ENCODE measurements around the gene GJA9.

Gene GJA9

DNA sequence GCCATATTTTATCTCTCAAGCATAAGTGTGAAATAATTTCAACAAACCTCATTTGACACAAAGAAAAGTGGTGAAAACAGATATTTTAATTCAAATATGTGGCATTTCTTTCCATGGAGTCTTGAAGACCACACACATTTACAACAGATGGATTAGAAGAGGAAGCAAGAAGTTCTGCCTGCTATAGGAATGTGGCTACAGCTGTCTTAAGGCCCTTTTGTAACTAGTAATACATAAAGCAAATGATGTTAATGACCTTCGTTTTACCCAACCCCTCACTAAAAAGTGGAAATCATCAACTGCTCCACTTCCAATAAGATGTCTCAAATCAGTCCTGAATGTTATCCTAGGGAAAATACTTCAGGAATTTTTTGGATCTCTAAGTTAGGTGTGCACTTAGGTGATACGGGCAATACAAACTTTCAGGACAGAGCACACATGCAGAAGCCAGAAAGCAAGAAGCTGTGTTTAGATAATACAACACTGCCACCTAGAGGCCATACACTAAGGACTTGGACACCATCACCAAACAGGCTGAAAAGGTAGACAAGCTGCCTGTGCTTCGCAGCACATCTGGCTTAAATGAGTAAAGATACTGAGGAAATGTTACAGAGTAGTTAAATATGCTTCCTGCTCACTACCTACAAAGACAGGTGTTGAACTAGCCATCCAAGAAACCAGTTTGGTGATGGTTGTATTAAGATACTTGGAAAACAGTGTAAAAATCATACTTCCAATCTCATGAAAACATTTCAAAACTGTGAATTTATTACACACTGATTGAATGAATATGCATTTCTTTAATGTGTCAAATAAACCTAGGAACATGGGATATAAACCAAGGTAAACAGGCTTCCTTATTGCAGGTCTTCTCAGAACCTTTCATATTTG is 46.2 kb downstream of the GJA9 start:
- Histone ChIP-seq H3K4me3 (replicated peaks; ENCODE audit: insufficient read depth, low read length) (no peak overlapping the region), H3K27ac (replicated peaks) (peak overlapping the region; percentile 95), H3K27me3 (ENCODE audit: insufficient read depth, poor library complexity, severe bottlenecking) (no peaks in the 10 kb centered on the region)
- DNase-seq (ENCODE audit: low read depth in 1 of 2, low spot score in 1 of 2), result peak; percentile 82 to 87
- TF ChIP-seq, protein P1, sequence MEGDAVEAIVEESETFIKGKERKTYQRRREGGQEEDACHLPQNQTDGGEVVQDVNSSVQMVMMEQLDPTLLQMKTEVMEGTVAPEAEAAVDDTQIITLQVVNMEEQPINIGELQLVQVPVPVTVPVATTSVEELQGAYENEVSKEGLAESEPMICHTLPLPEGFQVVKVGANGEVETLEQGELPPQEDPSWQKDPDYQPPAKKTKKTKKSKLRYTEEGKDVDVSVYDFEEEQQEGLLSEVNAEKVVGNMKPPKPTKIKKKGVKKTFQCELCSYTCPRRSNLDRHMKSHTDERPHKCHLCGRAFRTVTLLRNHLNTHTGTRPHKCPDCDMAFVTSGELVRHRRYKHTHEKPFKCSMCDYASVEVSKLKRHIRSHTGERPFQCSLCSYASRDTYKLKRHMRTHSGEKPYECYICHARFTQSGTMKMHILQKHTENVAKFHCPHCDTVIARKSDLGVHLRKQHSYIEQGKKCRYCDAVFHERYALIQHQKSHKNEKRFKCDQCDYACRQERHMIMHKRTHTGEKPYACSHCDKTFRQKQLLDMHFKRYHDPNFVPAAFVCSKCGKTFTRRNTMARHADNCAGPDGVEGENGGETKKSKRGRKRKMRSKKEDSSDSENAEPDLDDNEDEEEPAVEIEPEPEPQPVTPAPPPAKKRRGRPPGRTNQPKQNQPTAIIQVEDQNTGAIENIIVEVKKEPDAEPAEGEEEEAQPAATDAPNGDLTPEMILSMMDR (IDR thresholded peaks at IDR 0.05; ENCODE audit: insufficient read depth, low read length), result peak; percentile 64
- TF ChIP-seq POLR2AphosphoS5 (IDR thresholded peaks at IDR 0.05; ENCODE audit: low read depth), result no peak

DNA sequence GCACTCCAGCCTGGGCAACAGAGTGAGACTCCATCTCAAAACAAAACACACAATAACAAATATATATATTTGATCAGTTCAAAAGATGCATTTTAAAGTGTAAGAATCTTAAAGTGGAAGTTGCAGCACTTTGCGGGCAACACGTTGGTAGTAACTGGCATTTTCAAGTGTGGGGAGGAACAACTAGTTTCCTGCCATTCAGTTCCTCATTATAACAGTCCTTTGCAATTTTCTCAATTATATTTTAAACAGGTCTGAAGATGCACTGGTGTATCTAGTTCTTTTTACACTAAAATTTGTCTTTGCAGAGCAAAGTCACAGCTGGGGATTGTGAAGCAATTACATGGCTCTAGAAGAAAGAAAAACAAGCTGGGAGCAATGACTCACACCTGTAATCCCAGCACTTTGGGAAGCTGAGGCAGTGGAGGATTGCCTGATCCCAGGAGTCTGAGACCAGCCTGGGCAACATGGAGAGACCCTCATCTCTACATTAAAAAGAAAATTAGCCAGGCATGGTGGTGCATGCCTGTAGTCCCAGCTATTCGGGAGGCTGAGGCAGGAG is 47.1 kb downstream of the GJA9 start:
- DNase-seq (ENCODE audit: low read depth in 1 of 2, low spot score in 1 of 2), result peak; percentile 52 to 77
- peak; percentile 96 for TF ChIP-seq SPI1 (IDR thresholded peaks at IDR 0.05; ENCODE audit: borderline replicate concordance, low read depth)
- no peak; the same call in 1 of the 2 replicates for TF ChIP-seq POLR2AphosphoS5 (IDR thresholded peaks at IDR 0.05; ENCODE audit: low read depth)
- Histone ChIP-seq H3K27ac (replicated peaks) (peak overlapping the region; percentile 95), H3K4me3 (replicated peaks; ENCODE audit: insufficient read depth, low read length) (no peak overlapping the region), H3K27me3 (ENCODE audit: insufficient read depth, poor library complexity, severe bottlenecking) (no peaks in the 10 kb centered on the region)

DNA sequence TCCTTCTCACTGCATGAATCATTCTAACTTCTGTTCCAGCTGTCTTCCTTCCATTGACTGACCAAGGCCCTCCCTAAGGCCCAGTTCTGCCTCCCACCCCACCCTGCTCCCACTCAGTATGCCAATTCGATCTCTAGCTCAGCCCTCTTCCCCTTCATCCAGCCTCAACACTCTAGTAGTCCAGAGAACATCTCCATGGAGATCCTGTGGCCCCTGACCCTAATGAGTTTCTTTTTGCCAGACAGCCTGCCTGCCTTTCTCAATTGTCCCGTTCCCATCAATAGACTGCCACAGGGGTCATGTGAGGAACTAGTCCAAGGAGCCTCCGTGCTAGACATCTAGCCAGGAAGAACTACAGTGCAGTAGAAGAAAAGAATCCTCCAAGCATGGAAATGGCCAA is 48.2 kb downstream of the GJA9 start:
- H3K27ac ChIP-seq (replicated peaks), result peak overlapping the region; percentile 95
- H3K4me3 ChIP-seq (replicated peaks; ENCODE audit: insufficient read depth, low read length), result no peak overlapping the region
- DNase-seq (ENCODE audit: low read depth in 1 of 2, low spot score in 1 of 2), result peak in 1 of 2 experiments; percentile 39
- TF ChIP-seq POLR2AphosphoS5 (IDR thresholded peaks at IDR 0.05; ENCODE audit: low read depth), result no peak
- TF ChIP-seq, protein P1 (IDR thresholded peaks at IDR 0.05; ENCODE audit: insufficient read depth, low read length), result no peak
- no peaks in the 10 kb centered on the region for H3K27me3 ChIP-seq (ENCODE audit: insufficient read depth, poor library complexity, severe bottlenecking)

DNA sequence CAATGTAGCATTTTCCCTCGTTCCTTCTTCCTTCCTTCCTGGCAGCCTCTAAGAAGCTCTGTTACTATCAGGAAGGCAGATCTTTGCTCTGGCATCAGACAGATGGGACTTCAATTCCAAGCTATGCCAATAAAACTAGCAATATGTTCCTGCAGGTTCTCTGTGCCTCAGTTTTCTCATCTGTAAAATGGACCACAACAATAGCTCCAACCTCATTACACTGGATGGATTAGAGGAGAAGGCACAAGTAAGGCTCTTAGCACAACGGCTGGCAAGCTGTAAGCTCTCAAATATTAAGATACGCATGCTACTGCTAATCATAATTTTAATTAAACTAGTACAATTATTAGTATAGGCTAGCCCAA is 49.0 kb downstream of the GJA9 start:
- TF ChIP-seq, protein P1 (IDR thresholded peaks at IDR 0.05; ENCODE audit: insufficient read depth, low read length), result no peak
- TF ChIP-seq GABPA (IDR thresholded peaks at IDR 0.05; ENCODE audit: low read depth) (no peak), POLR2AphosphoS5 (IDR thresholded peaks at IDR 0.05; ENCODE audit: low read depth) (no peak), SPI1 (IDR thresholded peaks at IDR 0.05; ENCODE audit: borderline replicate concordance, low read depth) (no peak)
- TF ChIP-seq, protein P2, sequence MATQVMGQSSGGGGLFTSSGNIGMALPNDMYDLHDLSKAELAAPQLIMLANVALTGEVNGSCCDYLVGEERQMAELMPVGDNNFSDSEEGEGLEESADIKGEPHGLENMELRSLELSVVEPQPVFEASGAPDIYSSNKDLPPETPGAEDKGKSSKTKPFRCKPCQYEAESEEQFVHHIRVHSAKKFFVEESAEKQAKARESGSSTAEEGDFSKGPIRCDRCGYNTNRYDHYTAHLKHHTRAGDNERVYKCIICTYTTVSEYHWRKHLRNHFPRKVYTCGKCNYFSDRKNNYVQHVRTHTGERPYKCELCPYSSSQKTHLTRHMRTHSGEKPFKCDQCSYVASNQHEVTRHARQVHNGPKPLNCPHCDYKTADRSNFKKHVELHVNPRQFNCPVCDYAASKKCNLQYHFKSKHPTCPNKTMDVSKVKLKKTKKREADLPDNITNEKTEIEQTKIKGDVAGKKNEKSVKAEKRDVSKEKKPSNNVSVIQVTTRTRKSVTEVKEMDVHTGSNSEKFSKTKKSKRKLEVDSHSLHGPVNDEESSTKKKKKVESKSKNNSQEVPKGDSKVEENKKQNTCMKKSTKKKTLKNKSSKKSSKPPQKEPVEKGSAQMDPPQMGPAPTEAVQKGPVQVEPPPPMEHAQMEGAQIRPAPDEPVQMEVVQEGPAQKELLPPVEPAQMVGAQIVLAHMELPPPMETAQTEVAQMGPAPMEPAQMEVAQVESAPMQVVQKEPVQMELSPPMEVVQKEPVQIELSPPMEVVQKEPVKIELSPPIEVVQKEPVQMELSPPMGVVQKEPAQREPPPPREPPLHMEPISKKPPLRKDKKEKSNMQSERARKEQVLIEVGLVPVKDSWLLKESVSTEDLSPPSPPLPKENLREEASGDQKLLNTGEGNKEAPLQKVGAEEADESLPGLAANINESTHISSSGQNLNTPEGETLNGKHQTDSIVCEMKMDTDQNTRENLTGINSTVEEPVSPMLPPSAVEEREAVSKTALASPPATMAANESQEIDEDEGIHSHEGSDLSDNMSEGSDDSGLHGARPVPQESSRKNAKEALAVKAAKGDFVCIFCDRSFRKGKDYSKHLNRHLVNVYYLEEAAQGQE (IDR thresholded peaks at IDR 0.05; ENCODE audit: insufficient replicate concordance, low read depth), result no peak
- peak overlapping the region; percentile 95 for H3K27ac ChIP-seq (replicated peaks)
- H3K4me3 ChIP-seq (replicated peaks; ENCODE audit: insufficient read depth, low read length), result no peak overlapping the region
- DNase-seq (ENCODE audit: low read depth in 1 of 2, low spot score in 1 of 2), result no peak
- H3K27me3 ChIP-seq (ENCODE audit: insufficient read depth, poor library complexity, severe bottlenecking), result no peaks in the 10 kb centered on the region

Data from HL-60 (cell line).